Activated CD8-positive, alpha-beta T cell treated with anti-CD3 and anti-CD28 coated beads, Interleukin-2, amount 10 ng/mL, durations not matched to agents 7 days and 5 days (primary cell): Measurements from ENCODE around the gene IHH. TPM values are rescaled to one million over a fixed set of nuclear protein-coding genes. Genes with fewer than 3 reads are reported as not detected.

Experiments used
- ATAC-seq: fragments of 150-1000 bp; cut with Tn5 transposase; one replicate; pipeline ENCODE4 v1.10.0; 2021; ENCODE audit warnings: moderate library complexity
- CTCF ChIA-PET: fragments of 350-600 bp; sonication (Branson Sonifier 250); formaldehyde crosslinking; loops from one replicate; lab custom pipeline; 2021; ENCODE audit warnings: antibody characterized with exemption; lab: Charles Lee
- POLR2A ChIA-PET: fragments of 350-600 bp; sonication (Branson Sonifier 250); formaldehyde crosslinking; loops from one replicate; lab custom pipeline; 2021; ENCODE audit warnings: antibody characterized with exemption; lab: Charles Lee
- DNase-seq: peaks from one replicate; pipeline ENCODE4 v3.0.0-alpha.2; 2020
- H3K27ac Mint-ChIP-seq: one replicate; pipeline ENCODE4 v1.8.0; 2021; ENCODE audit warnings: mild to moderate bottlenecking, mixed read lengths
- H3K27me3 Mint-ChIP-seq: one replicate; pipeline ENCODE4 v1.8.0; 2021; ENCODE audit warnings: low read depth, mixed read lengths
- H3K36me3 Mint-ChIP-seq: one replicate; pipeline ENCODE4 v1.8.0; 2021; ENCODE audit warnings: low read depth, mixed read lengths
- H3K4me1 Mint-ChIP-seq: one replicate; pipeline ENCODE4 v1.8.0; 2021; ENCODE audit warnings: low read depth, mixed read lengths
- H3K4me3 Mint-ChIP-seq: one replicate; pipeline ENCODE4 v1.8.0; 2021; ENCODE audit warnings: mild to moderate bottlenecking, mixed read lengths
- H3K9me3 Mint-ChIP-seq: one replicate; pipeline ENCODE4 v1.8.0; 2022; ENCODE audit warnings: mixed read lengths; ENCODE audit not compliant: insufficient read depth
- total RNA-seq, 2 experiments: library from RNA; stranded (reverse); gene quantifications; one replicate each; pipeline ENCODE4 v1.2.3, GENCODE V29; 2021

IHH gene
- total RNA-seq, 2 experiments from 2014 or later: not detected

DNA sequence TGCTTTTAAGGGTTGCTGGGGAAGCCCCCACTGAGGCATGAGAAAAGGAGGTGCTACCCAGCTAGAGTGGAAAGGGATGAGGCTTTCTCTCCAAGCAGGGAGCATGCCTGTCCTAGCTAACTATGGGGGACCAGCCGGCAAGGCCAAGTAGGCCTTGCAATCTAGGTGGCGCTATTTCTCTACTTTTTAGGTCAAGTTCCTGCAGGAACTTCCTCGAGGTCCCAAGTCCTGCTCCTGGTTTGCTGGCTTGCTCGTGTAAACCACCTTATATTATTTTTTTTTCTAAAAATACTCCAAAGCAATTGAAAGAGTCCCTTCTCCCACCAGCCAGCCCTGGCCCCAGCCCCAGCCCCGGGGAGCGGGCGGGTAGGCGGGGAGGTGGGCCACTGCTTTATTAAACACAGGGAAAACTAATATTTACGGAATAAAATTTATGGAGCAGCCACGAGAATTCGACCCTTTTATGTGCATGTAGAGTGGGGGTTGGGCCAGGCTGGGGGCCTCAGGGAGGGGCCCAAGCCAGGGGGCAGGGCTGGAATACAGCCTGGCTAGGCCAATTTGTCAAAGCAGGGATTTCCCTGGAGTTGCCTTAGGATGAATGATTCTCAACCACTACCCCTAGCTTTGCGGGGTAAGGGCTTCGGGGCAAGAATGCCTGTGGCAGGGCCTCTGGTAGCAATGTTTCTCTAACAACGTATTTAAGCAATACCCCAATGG, 12.8 kb upstream of the IHH start:
- ATAC-seq: peak; percentile 42
- no peaks in the 10 kb centered on the region for H3K27me3 Mint-ChIP-seq
- CTCF ChIA-PET: interaction anchor here (0.6 to 6.6 kb wide), 24 partner anchors 9 to 1317 kb away, joined by 3 to 76 read pairs (median 4); no protein-coding TSS in a partner anchor
- no peaks in the 10 kb centered on the region for H3K9me3 Mint-ChIP-seq
- DNase-seq: peak; percentile 28
- POLR2A ChIA-PET: no interaction called here
- H3K4me3 Mint-ChIP-seq: no peak overlapping the region
- H3K4me1 Mint-ChIP-seq: no peaks in the 10 kb centered on the region
- H3K27ac Mint-ChIP-seq: no peak overlapping the region
- H3K36me3 Mint-ChIP-seq: peaks cover 7% of the 10 kb centered on the region

- DNase-seq: no peak
- no peaks in the 10 kb centered on the region for H3K4me1 Mint-ChIP-seq
- no peaks in the 10 kb centered on the region for H3K27me3 Mint-ChIP-seq
- H3K27ac Mint-ChIP-seq: no peak overlapping the region
- peaks cover 7% of the 10 kb centered on the region for H3K36me3 Mint-ChIP-seq
- ChIA-PET POLR2A (no interaction called here), CTCF (interaction anchor here (0.6 to 6.6 kb wide), 22 partner anchors 9 to 1316 kb away, joined by 3 to 76 read pairs (median 6); partner anchors contain the start of gene IHH)
- H3K4me3 Mint-ChIP-seq: no peak overlapping the region
- no peak for ATAC-seq
- H3K9me3 Mint-ChIP-seq: no peaks in the 10 kb centered on the region
Measured at GRCh38 chr2:219072741-219073250, 12.1 kb upstream of the IHH start.

DNA sequence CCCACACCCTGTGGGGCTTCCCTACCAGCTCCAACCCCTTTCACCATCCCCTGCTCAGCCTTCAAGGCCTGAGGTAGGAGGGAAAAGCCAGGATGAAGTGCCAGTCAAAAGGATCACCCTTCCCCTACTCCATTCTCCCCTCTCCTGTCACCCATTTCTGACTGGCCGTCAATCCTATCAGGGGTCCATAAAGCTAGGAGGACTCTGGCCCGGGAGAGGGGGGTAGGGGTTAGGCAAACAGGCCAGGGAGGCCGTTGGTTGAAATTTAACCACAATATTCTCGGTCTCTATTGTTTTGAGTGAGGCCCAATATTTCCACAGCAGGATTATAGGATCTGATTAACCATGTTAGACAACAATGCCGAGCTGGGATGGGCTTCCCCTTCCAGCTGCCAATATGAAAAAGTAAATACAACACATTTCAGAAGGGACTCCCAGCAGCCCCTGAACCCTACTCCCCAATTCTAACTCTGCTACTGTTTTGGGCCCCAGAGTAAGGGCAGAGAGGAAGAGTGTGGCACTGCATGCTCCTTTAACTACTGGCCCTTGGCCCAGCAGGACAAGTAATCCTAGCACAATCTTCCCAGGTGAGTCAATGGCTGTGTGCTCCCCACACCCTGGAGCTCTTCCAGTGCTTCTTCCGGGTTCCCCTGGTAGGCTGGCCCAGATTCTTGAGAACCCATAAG, 10.6 kb upstream of the IHH start:
- H3K9me3 Mint-ChIP-seq: no peaks in the 10 kb centered on the region
- ATAC-seq (no peak), DNase-seq (no peak)
- POLR2A ChIA-PET: interaction anchor here (0.5 kb wide), 1 partner anchor 76 kb away, joined by 3 read pairs; no protein-coding TSS in a partner anchor
- no peak overlapping the region for H3K27ac Mint-ChIP-seq
- no peaks in the 10 kb centered on the region for H3K27me3 Mint-ChIP-seq
- peaks cover 5% of the 10 kb centered on the region for H3K36me3 Mint-ChIP-seq
- no peak overlapping the region for H3K4me3 Mint-ChIP-seq
- H3K4me1 Mint-ChIP-seq: no peaks in the 10 kb centered on the region
- CTCF ChIA-PET: interaction anchor here (1.0 to 6.6 kb wide), 8 partner anchors 12 to 224 kb away, joined by 3 to 76 read pairs (median 13); partner anchors contain the start of gene IHH

DNA sequence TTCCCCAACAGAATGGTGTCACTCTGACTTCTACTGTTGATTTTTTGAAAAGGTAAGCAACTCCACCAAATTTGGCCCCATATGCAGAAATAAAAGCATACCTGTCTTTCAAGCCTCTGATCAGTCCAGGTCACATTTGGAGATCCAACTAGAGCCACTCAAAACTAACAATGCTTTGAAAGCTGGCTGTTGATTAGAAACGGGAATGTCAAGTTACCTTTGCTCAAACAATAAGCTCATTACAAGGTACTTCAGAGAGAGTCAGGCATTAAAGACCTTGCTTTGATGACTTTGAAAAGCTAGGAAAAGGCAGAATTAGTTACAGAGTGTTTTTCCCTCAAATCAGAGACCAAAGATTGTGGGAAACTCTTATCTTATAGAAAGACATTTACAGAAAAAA, 4.8 kb upstream of the IHH start:
- H3K4me1 Mint-ChIP-seq: peaks cover 4% of the 10 kb centered on the region

GRCh38 chr2:219062081-219062480, 1.4 kb upstream of the IHH start:
- Mint-ChIP-seq H3K36me3 (no peaks in the 10 kb centered on the region), H3K4me3 (no peak overlapping the region), H3K9me3 (no peaks in the 10 kb centered on the region), H3K4me1 (peaks cover 21% of the 10 kb centered on the region), H3K27ac (no peak overlapping the region), H3K27me3 (peaks cover 68% of the 10 kb centered on the region)
- ATAC-seq (no peak), DNase-seq (no peak)
- POLR2A ChIA-PET: no interaction called here
- CTCF ChIA-PET: interaction anchor here (1.0 to 5.8 kb wide), 3 partner anchors 11 to 59 kb away, joined by 3 to 64 read pairs (median 4); no protein-coding TSS in a partner anchor

More for the DNA sequence above, 4.8 kb upstream of the IHH start:
- H3K36me3 Mint-ChIP-seq: no peaks in the 10 kb centered on the region
- DNase-seq (no peak), ATAC-seq (no peak)
- H3K27ac Mint-ChIP-seq: no peak overlapping the region
- no peak overlapping the region for H3K4me3 Mint-ChIP-seq
- peaks cover 40% of the 10 kb centered on the region for H3K27me3 Mint-ChIP-seq
- no peaks in the 10 kb centered on the region for H3K9me3 Mint-ChIP-seq
- ChIA-PET CTCF (interaction anchor here (0.8 to 1.5 kb wide), 5 partner anchors 24 to 89 kb away, joined by 3 to 10 read pairs (median 6); partner anchors contain the start of gene CFAP65), POLR2A (no interaction called here)

DNA sequence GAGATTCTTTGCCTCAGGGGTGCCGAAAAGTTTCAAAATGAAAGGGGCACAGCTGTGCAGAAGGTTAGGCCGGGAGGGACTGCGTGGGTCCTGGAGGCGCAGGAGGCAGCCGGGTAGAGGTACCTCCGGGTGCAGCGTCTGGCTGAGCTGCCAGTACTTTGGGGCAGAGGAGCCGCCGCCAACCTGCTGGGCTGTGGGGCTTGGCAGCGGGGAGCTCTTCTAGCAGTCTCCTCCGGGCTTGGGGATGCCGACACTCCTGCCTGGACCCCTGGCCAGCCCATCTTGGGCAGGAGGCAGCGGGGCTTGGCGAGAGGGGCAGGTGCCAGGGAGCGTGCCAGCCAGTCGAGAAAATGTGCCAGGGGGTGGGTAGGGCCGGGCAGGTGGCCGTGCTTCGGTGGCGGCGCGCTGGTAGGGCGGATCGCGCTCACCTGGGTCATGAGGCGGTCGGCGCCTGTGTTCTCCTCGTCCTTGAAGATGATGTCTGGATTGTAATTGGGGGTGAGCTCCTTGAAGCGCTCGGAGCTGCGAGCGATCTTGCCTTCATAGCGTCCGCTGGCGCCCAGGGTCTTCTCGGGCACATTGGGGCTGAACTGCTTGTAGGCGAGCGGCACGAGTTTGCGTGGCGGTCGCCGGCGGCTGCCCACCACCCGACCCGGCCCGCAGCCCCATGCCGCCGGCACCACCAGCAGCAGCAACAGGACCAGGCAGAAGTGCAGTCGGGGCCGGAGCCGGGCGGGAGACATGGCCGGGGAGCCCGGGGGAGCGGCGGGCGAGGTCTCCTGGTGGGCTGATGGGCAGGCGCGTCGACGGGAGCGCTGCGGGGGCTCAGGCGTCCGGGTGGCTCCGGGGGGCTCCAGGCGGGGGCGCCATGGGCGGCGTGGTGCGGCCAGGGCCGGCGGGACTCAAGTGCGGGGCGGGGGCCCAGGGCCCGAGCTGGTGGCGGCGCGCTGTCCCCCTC, 717 bp downstream of the IHH start:
- DNase-seq: no peak
- H3K4me3 Mint-ChIP-seq: peak overlapping the region; percentile 51
- H3K27ac Mint-ChIP-seq: no peak overlapping the region
- no peak for ATAC-seq
- CTCF ChIA-PET: interaction anchor here (1.4 to 5.8 kb wide), 12 partner anchors 8 to 235 kb away, joined by 5 to 64 read pairs (median 6); no protein-coding TSS in a partner anchor
- H3K36me3 Mint-ChIP-seq: no peaks in the 10 kb centered on the region
- peaks cover 77% of the 10 kb centered on the region for H3K27me3 Mint-ChIP-seq
- peaks cover 21% of the 10 kb centered on the region for H3K4me1 Mint-ChIP-seq
- H3K9me3 Mint-ChIP-seq: no peaks in the 10 kb centered on the region
- POLR2A ChIA-PET: no interaction called here

- POLR2A ChIA-PET: no interaction called here
- no peak for ATAC-seq
Measured at GRCh38 chr2:219059375-219059724, 1.4 kb downstream of the IHH start.

GRCh38 chr2:219058541-219059374, 2.0 kb downstream of the IHH start:
- DNase-seq (no peak), ATAC-seq (no peak)
- Mint-ChIP-seq H3K4me1 (peaks cover 21% of the 10 kb centered on the region), H3K36me3 (no peaks in the 10 kb centered on the region), H3K9me3 (no peaks in the 10 kb centered on the region), H3K4me3 (no peak overlapping the region), H3K27ac (no peak overlapping the region), H3K27me3 (peaks cover 70% of the 10 kb centered on the region)
- ChIA-PET CTCF (interaction anchor here (0.6 to 5.8 kb wide), 38 partner anchors 8 to 476 kb away, joined by 3 to 64 read pairs (median 5); no protein-coding TSS in a partner anchor), POLR2A (no interaction called here)

More at GRCh38 chr2:219059375-219059724, 1.4 kb downstream of the IHH start:
- H3K36me3 Mint-ChIP-seq: no peaks in the 10 kb centered on the region
- peaks cover 74% of the 10 kb centered on the region for H3K27me3 Mint-ChIP-seq
- CTCF ChIA-PET: interaction anchor here (1.3 to 5.8 kb wide), 15 partner anchors 9 to 236 kb away, joined by 3 to 64 read pairs (median 6); no protein-coding TSS in a partner anchor
- H3K4me3 Mint-ChIP-seq: no peak overlapping the region
- H3K27ac Mint-ChIP-seq: no peak overlapping the region
- peaks cover 21% of the 10 kb centered on the region for H3K4me1 Mint-ChIP-seq
- DNase-seq: no peak
- H3K9me3 Mint-ChIP-seq: no peaks in the 10 kb centered on the region

DNA sequence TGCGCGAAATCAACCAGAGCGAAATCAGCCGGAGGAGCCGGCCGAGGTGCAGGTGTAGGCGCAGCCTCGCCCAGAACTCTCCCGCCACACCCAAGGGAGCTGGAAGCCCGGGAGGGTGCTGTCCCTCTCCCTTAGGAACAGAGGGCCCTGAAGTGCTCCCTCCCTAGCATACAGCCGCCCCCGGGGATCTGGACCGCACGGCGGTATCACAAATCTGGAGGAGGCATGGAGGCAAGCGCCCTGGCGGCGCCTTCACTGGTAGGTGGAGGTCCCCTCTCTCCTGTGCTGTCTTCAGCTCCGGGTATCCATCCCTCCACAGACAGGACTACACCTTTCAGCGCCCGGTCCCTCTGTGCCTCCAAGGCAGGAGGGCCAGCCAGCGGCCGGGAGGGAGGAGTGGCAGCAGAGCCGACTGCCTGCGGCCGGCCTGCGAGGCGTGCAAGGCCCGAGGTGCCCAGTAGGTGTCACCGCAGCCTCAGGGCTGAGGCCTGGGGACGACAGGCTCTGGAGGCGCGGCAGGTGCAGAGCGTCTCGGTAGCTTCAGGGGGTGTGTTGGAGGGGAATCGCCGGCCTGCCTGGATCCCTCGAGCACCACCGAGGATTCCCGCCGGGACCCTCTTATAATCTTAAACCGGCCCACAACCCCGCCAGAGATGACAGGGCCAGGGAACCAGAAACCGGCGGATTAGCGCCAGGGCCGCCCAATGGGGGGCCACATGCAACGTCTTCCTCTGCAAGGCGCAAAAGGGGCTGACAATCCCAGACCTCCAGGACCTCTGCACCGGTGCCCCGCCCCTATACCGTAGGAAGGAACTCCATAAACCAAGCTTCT, 2.8 kb downstream of the IHH start:
- H3K4me3 Mint-ChIP-seq: peak overlapping the region; percentile 42
- POLR2A ChIA-PET: interaction anchor here (0.6 kb wide), 1 partner anchor 389 kb away, joined by 4 read pairs; no protein-coding TSS in a partner anchor

More for the DNA sequence above, 2.8 kb downstream of the IHH start:
- Mint-ChIP-seq H3K4me1 (peaks cover 21% of the 10 kb centered on the region), H3K27ac (no peak overlapping the region), H3K27me3 (peaks cover 62% of the 10 kb centered on the region), H3K36me3 (no peaks in the 10 kb centered on the region), H3K9me3 (no peaks in the 10 kb centered on the region)
- ATAC-seq (peak; percentile 92), DNase-seq (peak; percentile 82)
- CTCF ChIA-PET: interaction anchor here (0.6 to 5.8 kb wide), 37 partner anchors 8 to 475 kb away, joined by 3 to 64 read pairs (median 5); no protein-coding TSS in a partner anchor
